Measurements from ENCODE around the gene TM2D3.

Gene TM2D3

GRCh38 chr15:101684877-101685276 is 32.7 kb upstream of the TM2D3 start:
- H3K9ac ChIP-seq = no peak overlapping the region
- TF ChIP-seq CTCF (conservative IDR thresholded peaks at IDR 0.05; ENCODE audit: low read depth, low read length) = no peak
- no peak overlapping the region for H3K4me3 ChIP-seq (IDR thresholded peaks at IDR 0.05; ENCODE audit: insufficient read depth, low read depth, low read length)
- H3K27ac ChIP-seq = no peak overlapping the region
- H4K20me1 ChIP-seq (ENCODE audit: insufficient read depth) = no peaks in the 10 kb centered on the region
- H3K27me3 ChIP-seq (ENCODE audit: insufficient read depth, low read depth) = no peaks in the 10 kb centered on the region
- no peaks in the 10 kb centered on the region for H3K36me3 ChIP-seq (ENCODE audit: insufficient read depth)
- H3K79me2 ChIP-seq (ENCODE audit: insufficient read depth, low read depth) = no peaks in the 10 kb centered on the region
- H3K4me1 ChIP-seq (ENCODE audit: low read depth, poor library complexity, severe bottlenecking) = no peaks in the 10 kb centered on the region
- H2AFZ ChIP-seq (ENCODE audit: low read depth) = no peak overlapping the region
- H3K4me2 ChIP-seq = no peak overlapping the region

- no peaks in the 10 kb centered on the region for H3K4me1 ChIP-seq (ENCODE audit: low read depth, poor library complexity, severe bottlenecking)
- no peak overlapping the region for H3K27ac ChIP-seq
- H3K79me2 ChIP-seq (ENCODE audit: insufficient read depth, low read depth) = no peaks in the 10 kb centered on the region
- no peak for TF ChIP-seq CTCF (conservative IDR thresholded peaks at IDR 0.05; ENCODE audit: low read depth, low read length)
- no peak overlapping the region for H3K4me2 ChIP-seq
- no peak overlapping the region for H3K9ac ChIP-seq
- no peak overlapping the region for H3K4me3 ChIP-seq (IDR thresholded peaks at IDR 0.05; ENCODE audit: insufficient read depth, low read depth, low read length)
- no peaks in the 10 kb centered on the region for H3K36me3 ChIP-seq (ENCODE audit: insufficient read depth)
- no peaks in the 10 kb centered on the region for H4K20me1 ChIP-seq (ENCODE audit: insufficient read depth)
- H3K27me3 ChIP-seq (ENCODE audit: insufficient read depth, low read depth) = no peaks in the 10 kb centered on the region
- no peak overlapping the region for H2AFZ ChIP-seq (ENCODE audit: low read depth)
Observed at GRCh38 chr15:101684384-101684783, 32.2 kb upstream of the TM2D3 start.

GRCh38 chr15:101679806-101680205 is 27.6 kb upstream of the TM2D3 start:
- H3K36me3 ChIP-seq (ENCODE audit: insufficient read depth) = no peaks in the 10 kb centered on the region
- H2AFZ ChIP-seq (ENCODE audit: low read depth) = no peak overlapping the region
- H3K4me3 ChIP-seq (IDR thresholded peaks at IDR 0.05; ENCODE audit: insufficient read depth, low read depth, low read length) = no peak overlapping the region
- no peak overlapping the region for H3K27ac ChIP-seq
- H3K4me2 ChIP-seq = no peak overlapping the region
- no peaks in the 10 kb centered on the region for H3K27me3 ChIP-seq (ENCODE audit: insufficient read depth, low read depth)
- no peaks in the 10 kb centered on the region for H3K79me2 ChIP-seq (ENCODE audit: insufficient read depth, low read depth)
- no peaks in the 10 kb centered on the region for H3K4me1 ChIP-seq (ENCODE audit: low read depth, poor library complexity, severe bottlenecking)
- H3K9ac ChIP-seq = no peak overlapping the region
- H4K20me1 ChIP-seq (ENCODE audit: insufficient read depth) = no peaks in the 10 kb centered on the region
- no peak for TF ChIP-seq CTCF (conservative IDR thresholded peaks at IDR 0.05; ENCODE audit: low read depth, low read length)

GRCh38 chr15:101676921-101677329 is 24.7 kb upstream of the TM2D3 start:
- no peak for TF ChIP-seq CTCF (conservative IDR thresholded peaks at IDR 0.05; ENCODE audit: low read depth, low read length)
- Histone ChIP-seq H4K20me1 (ENCODE audit: insufficient read depth) (no peaks in the 10 kb centered on the region), H3K79me2 (ENCODE audit: insufficient read depth, low read depth) (no peaks in the 10 kb centered on the region), H2AFZ (ENCODE audit: low read depth) (no peak overlapping the region), H3K27ac (no peak overlapping the region), H3K27me3 (ENCODE audit: insufficient read depth, low read depth) (no peaks in the 10 kb centered on the region), H3K4me1 (ENCODE audit: low read depth, poor library complexity, severe bottlenecking) (peaks cover 10% of the 10 kb centered on the region), H3K36me3 (ENCODE audit: insufficient read depth) (no peaks in the 10 kb centered on the region; the same call in 1 of the 2 replicates), H3K4me3 (IDR thresholded peaks at IDR 0.05; ENCODE audit: insufficient read depth, low read depth, low read length) (no peak overlapping the region), H3K4me2 (no peak overlapping the region), H3K9ac (no peak overlapping the region)
